Measurements from ENCODE around the gene TRAPPC10.

- TF ChIP-seq CTCF (IDR thresholded peaks at IDR 0.05) (no peak), POLR2A (IDR thresholded peaks at IDR 0.05) (no peak)
Measured at GRCh38 chr21:44017601-44018000, 5.5 kb downstream of the TRAPPC10 start.

Measured in lower leg skin (tissue), 3 donors.